Stimulated activated CD4-positive, alpha-beta T cell treated with anti-CD3 and anti-CD28 coated beads, Interleukin-4, amount 100 ng/mL, for 24 hours (primary cell): ENCODE measurements around the gene NEB.
"Not testable (repeated sequence)": the region's sequence is repeated elsewhere in the genome, so short reads cannot be mapped to it uniquely, and the experiment has no call there.

Experiments used
- DNase-seq: peaks from one replicate; pipeline ENCODE4 v3.0.0-alpha.2; 2020

The NEB gene

GRCh38 chr2:151757861-151758260, 23.6 kb upstream of the NEB start:
- DNase-seq: no peak

- no peak for DNase-seq
Observed at GRCh38 chr2:151756820-151757219, 22.5 kb upstream of the NEB start.

- no peak for DNase-seq
Observed at GRCh38 chr2:151754253-151754897, 20.1 kb upstream of the NEB start.

- no peak for DNase-seq
Observed at GRCh38 chr2:151753540-151753939, 19.3 kb upstream of the NEB start.

GRCh38 chr2:151745261-151745660, 11.0 kb upstream of the NEB start:
- DNase-seq: not testable (repeated sequence)

- no peak for DNase-seq
Observed at GRCh38 chr2:151730262-151730975, 3.9 kb downstream of the NEB start.

GRCh38 chr2:151729837-151730236, 4.4 kb downstream of the NEB start:
- DNase-seq: no peak

- no peak for DNase-seq
Observed at GRCh38 chr2:151729415-151729811, 4.9 kb downstream of the NEB start.

GRCh38 chr2:151728804-151729414, 5.4 kb downstream of the NEB start:
- DNase-seq: no peak

GRCh38 chr2:151727593-151728552, 6.4 kb downstream of the NEB start:
- DNase-seq: no peak

- DNase-seq: no peak
Observed at GRCh38 chr2:151721161-151721560, 13.1 kb downstream of the NEB start.

- no peak for DNase-seq
Observed at GRCh38 chr2:151720521-151720920, 13.8 kb downstream of the NEB start.

- DNase-seq: no peak
Observed at GRCh38 chr2:151718796-151719195, 15.5 kb downstream of the NEB start.

GRCh38 chr2:151718247-151718646, 16.0 kb downstream of the NEB start:
- DNase-seq: no peak

- no peak for DNase-seq
Observed at GRCh38 chr2:151716721-151717120, 17.6 kb downstream of the NEB start.

GRCh38 chr2:151713291-151713903, 20.9 kb downstream of the NEB start:
- DNase-seq: no peak

- no peak for DNase-seq
Observed at GRCh38 chr2:151711025-151711424, 23.3 kb downstream of the NEB start.

- no peak for DNase-seq
Observed at GRCh38 chr2:151708788-151709187, 25.5 kb downstream of the NEB start.

GRCh38 chr2:151707857-151708256, 26.4 kb downstream of the NEB start:
- no peak for DNase-seq

GRCh38 chr2:151704480-151704961, 29.8 kb downstream of the NEB start:
- not testable (repeated sequence) for DNase-seq

GRCh38 chr2:151698134-151698533, 36.1 kb downstream of the NEB start:
- DNase-seq: not testable (repeated sequence)

- DNase-seq: no peak
Observed at GRCh38 chr2:151695778-151696177, 38.5 kb downstream of the NEB start.
